K562 (cell line): Measurements from ENCODE around the gene SYT17. TPM values are rescaled to one million over a fixed set of nuclear protein-coding genes. Genes with fewer than 3 reads are reported as not detected.

Experiments used
- ATAC-seq: fragments of 200-7000 bp; cut with Tn5 transposase; 3 replicates; pipeline ENCODE4 v1.9.1; 2020; ENCODE audit warnings: moderate library complexity
- BruUV-seq: library from RNA; stranded (reverse); fragments of 400-500 nt; replicated peaks from 2 replicates; lab custom pipeline; 2021; lab: Mats Ljungman, UMichigan
- CTCF ChIA-PET: fragments of 300-600 bp; formaldehyde crosslinking; extraction: SDS; loops from one replicate; lab custom pipeline; 2021; ENCODE audit warnings: low intra/inter-chr PET ratio; lab: Yijun Ruan, JAX
- POLR2A ChIA-PET: fragments of 300-600, 350-650 bp; sonication (Branson Sonifier 250); formaldehyde crosslinking; extraction: SDS; loops from one replicate; lab custom pipeline; 2021; ENCODE audit warnings: antibody characterized with exemption, inconsistent platforms; lab: Yijun Ruan, JAX
- DNase-seq, 4 experiments: peaks; one replicate each; pipeline versions ENCODE4 v3.0.0 to v3.0.0-alpha.2; 2011 to 2018; ENCODE audit warnings: low spot score in 3 of 4, mixed read lengths in 3 of 4; ENCODE audit errors: extremely low read depth in 1 of 4
- FAIRE-seq: peaks from 2 replicates; lab custom pipeline; 2011; peaks lifted over from hg19 to GRCh38; lab: Jason Lieb, UNC
- H2AFZ ChIP-seq: 2 replicates; pipeline ENCODE4 v1.6.0; 2011; ENCODE audit warnings: low read depth, low read length, control low read depth, inconsistent platforms
- H3K27ac ChIP-seq: fragments of 200-600 bp; 3 replicates; pipeline ENCODE4 v1.8.0; 2011; ENCODE audit warnings: low read depth, mild to moderate bottlenecking, control low read depth, inconsistent platforms, low read length, moderate library complexity, mixed read lengths; ENCODE audit errors: extremely low read depth
- H3K27me3 ChIP-seq, 2 experiments: fragments of 300-600 bp in 1 of 2; 2 replicates in 1 of 2; 3 replicates in 1 of 2; pipeline versions ENCODE4 v1.6.0 to v1.8.0; 2011; ENCODE audit warnings: inconsistent platforms in 2 of 2, low read length in 2 of 2, mild to moderate bottlenecking in 1 of 2, mixed read lengths in 1 of 2, moderate library complexity in 1 of 2; ENCODE audit not compliant: control insufficient read depth in 2 of 2, insufficient read depth in 2 of 2
- H3K36me3 ChIP-seq: fragments of 300-600 bp; 3 replicates; pipeline ENCODE4 v1.8.0; 2011; ENCODE audit warnings: mild to moderate bottlenecking, low read length, inconsistent platforms; ENCODE audit not compliant: control insufficient read depth, insufficient read depth
- H3K4me1 ChIP-seq, 2 experiments: fragments of 200-600 bp in 1 of 2; replicated peaks in 1 of 2; 2 replicates in 1 of 2; 3 replicates in 1 of 2; pipeline versions ENCODE4 v1.5.1 to v1.8.0; 2011; ENCODE audit warnings: inconsistent platforms in 2 of 2, low read length in 2 of 2, mild to moderate bottlenecking in 1 of 2, mixed read lengths in 1 of 2, moderate library complexity in 1 of 2; ENCODE audit not compliant: control insufficient read depth in 2 of 2, insufficient read depth in 2 of 2
- H3K4me2 ChIP-seq: 2 replicates; pipeline ENCODE4 v1.6.1; 2011; ENCODE audit warnings: low read length, control low read depth, inconsistent platforms, mixed read lengths; ENCODE audit not compliant: insufficient read depth
- H3K4me3 ChIP-seq: fragments of 200-600 bp; sonication (generic), shearing (Covaris generic); 2 replicates; pipeline ENCODE4 v1.5.1; 2016; ENCODE audit warnings: control low read depth, inconsistent platforms
- H3K79me2 ChIP-seq: fragments of 200-600 bp; 3 replicates; pipeline ENCODE4 v1.8.0; 2011; ENCODE audit warnings: low read length, inconsistent platforms; ENCODE audit not compliant: control insufficient read depth, insufficient read depth
- H3K9ac ChIP-seq, 2 experiments: 2 replicates each; pipeline versions ENCODE4 v1.6.0 to v1.6.1; 2011; ENCODE audit warnings: low read depth in 2 of 2, low read length in 2 of 2, control low read depth in 1 of 2, inconsistent platforms in 1 of 2, mild to moderate bottlenecking in 1 of 2, mixed read lengths in 1 of 2; ENCODE audit not compliant: insufficient read depth in 1 of 2
- H3K9me1 ChIP-seq: one replicate; pipeline ENCODE4 v1.6.0; 2011; ENCODE audit warnings: inconsistent platforms, mild to moderate bottlenecking, low read length, moderate library complexity; ENCODE audit not compliant: control insufficient read depth, insufficient read depth
- H3K9me3 ChIP-seq: replicated peaks from 2 replicates; pipeline ENCODE4 v1.5.1; 2011; ENCODE audit warnings: low read depth, low read length, inconsistent platforms; ENCODE audit not compliant: control insufficient read depth, insufficient read depth
- H4K20me1 ChIP-seq: replicated peaks from 2 replicates; pipeline ENCODE4 v1.6.1; 2011; ENCODE audit warnings: low read length, inconsistent platforms, mixed read lengths; ENCODE audit not compliant: control insufficient read depth, insufficient read depth
- ADNP ChIP-seq: fragments of 200-800 bp; sonication (Bioruptor generic); IDR thresholded peaks from 2 replicates; pipeline ENCODE4 v1.6.1; 2016; ENCODE audit warnings: missing genetic modification characterization, missing compliant biosample characterization
- ARID1B ChIP-seq: fragments of 450-650 bp; IDR thresholded peaks from 2 replicates; pipeline ENCODE4 v1.6.1; 2016; ENCODE audit warnings: antibody characterized with exemption, mild to moderate bottlenecking, inconsistent platforms
- BCOR ChIP-seq: fragments of 450-650 bp; IDR thresholded peaks from 2 replicates; pipeline ENCODE4 v1.6.1; 2016
- ETS2 ChIP-seq: IDR thresholded peaks from 2 replicates; pipeline ENCODE4 v1.6.1; 2016; ENCODE audit warnings: borderline replicate concordance, missing genetic modification characterization, mild to moderate bottlenecking, moderate library complexity, missing compliant biosample characterization; ENCODE audit not compliant: poor library complexity, severe bottlenecking
- ETV6 ChIP-seq, 3 experiments: fragments of 150-350 bp in 1 of 3; sonication (generic) in 1 of 3; formaldehyde crosslinking in 1 of 3; IDR thresholded peaks; 2 replicates each; pipeline versions ENCODE4 v1.6.1 to v1.8.0; 2014 to 2022; ENCODE audit warnings: borderline replicate concordance in 2 of 3, low read depth in 2 of 3, antibody characterized with exemption in 1 of 3, low read length in 1 of 3, mild to moderate bottlenecking in 1 of 3, missing genetic modification reagents in 1 of 3
- GMEB1 ChIP-seq: fragments of 250-450 bp; sonication (Bioruptor Pico); IDR thresholded peaks from 2 replicates; pipeline ENCODE4 v1.4.0; 2020; ENCODE audit warnings: mild to moderate bottlenecking
- KDM1A ChIP-seq, 2 experiments: fragments of 450-650 bp; IDR thresholded peaks; 2 replicates each; pipeline ENCODE4 v1.6.1; 2016; ENCODE audit warnings: mild to moderate bottlenecking in 2 of 2
- RBBP5 ChIP-seq: fragments of 200-600 bp; sonication (generic); IDR thresholded peaks from 2 replicates; pipeline ENCODE4 v1.6.1; 2012; ENCODE audit warnings: borderline replicate concordance, mild to moderate bottlenecking, low read length, control low read depth, inconsistent platforms; ENCODE audit not compliant: insufficient read depth, poor library complexity, severe bottlenecking
- RBM25 ChIP-seq: fragments of 200-400 bp; formaldehyde crosslinking; IDR thresholded peaks from 2 replicates; pipeline ENCODE4 v1.6.1; 2018; ENCODE audit warnings: low read length, low read depth, moderate library complexity; ENCODE audit not compliant: severe bottlenecking
- SP2 ChIP-seq: IDR thresholded peaks from 2 replicates; pipeline ENCODE4 v1.6.1; 2011; ENCODE audit warnings: mild to moderate bottlenecking, low read depth, low read length, moderate library complexity; ENCODE audit not compliant: poor library complexity, severe bottlenecking; ENCODE audit errors: extremely low read depth
- ZBTB11 ChIP-seq, 3 experiments: fragments of 200-800 bp in 1 of 3; fragments of 250-450 bp in 1 of 3; fragments of 450-650 bp in 1 of 3; sonication (Bioruptor Pico) in 1 of 3; sonication (Bioruptor generic) in 1 of 3; formaldehyde crosslinking in 1 of 3; IDR thresholded peaks; 2 replicates each; pipeline versions ENCODE4 v1.6.1 to v1.8.0; 2016 to 2022; ENCODE audit warnings: mild to moderate bottlenecking in 2 of 3, missing genetic modification characterization in 2 of 3, missing compliant biosample characterization in 1 of 3, moderate library complexity in 1 of 3
- ZFP1 ChIP-seq: fragments of 450-650 bp; formaldehyde crosslinking; IDR thresholded peaks from 2 replicates; pipeline ENCODE4 v1.4.0; 2020; ENCODE audit warnings: mild to moderate bottlenecking, mixed read lengths
- WGBS: fragments of 100-300 bp; shearing (Covaris generic); methylation state at CpG from one replicate; pipeline ENCODE4 v1.1.6; 2016; ENCODE audit warnings: low coverage, mixed read lengths; ENCODE audit not compliant: insufficient coverage; ENCODE audit errors: missing lambda C conversion rate; 5-methylcytosine and 5-hydroxymethylcytosine counted together
- in situ Hi-C: fragments of 300-500 bp; cut with MboI; formaldehyde crosslinking; loops from 4 replicates; pipeline ENCODE4 v1.15.0; 2018; ENCODE audit warnings: inconsistent platforms, mixed read lengths
- intact Hi-C: fragments of 100-400 bp; cut with micrococcal nuclease; formaldehyde crosslinking; loops from 2 replicates; pipeline ENCODE4 v1.14.2; 2022
- polyA plus RNA-seq, 8 experiments: library from polyadenylated mRNA; depleted of rRNA in 4 of 8; stranded (reverse) in 5 of 8; unstranded in 3 of 8; fragments of >200 nt; fragmentation: Nextera tagmentation in 2 of 8; fragmentation: Illumina TruSeq in 1 of 8; extraction: Ambion mirVana in 2 of 8; extraction: Trizol in 1 of 8; gene quantifications; 2 replicates each; pipeline versions ENCODE4 v1.2.1 to v1.2.3, GENCODE V29; 2011 to 2014; ENCODE audit warnings: inconsistent platforms in 1 of 8, missing spikeins in 1 of 8
- total RNA-seq, 7 experiments: library from RNA; depleted of rRNA in 6 of 7; stranded (reverse); fragments of >200 nt in 6 of 7; fragmentation: Illumina TruSeq in 2 of 7; extraction: Trizol in 2 of 7; gene quantifications; 2 replicates each; pipeline versions ENCODE4 v1.2.1 to v1.2.3, GENCODE V29; 2011 to 2021; ENCODE audit warnings: low replicate concordance in 1 of 7

The SYT17 gene
- total and polyA plus RNA-seq, 9 of the 15 experiments (the other 6 are each of a cell fraction or from before 2014, with no cell fraction given), result not detected

GRCh38 chr16:19288872-19289799 lies 121.1 kb downstream of the SYT17 start:
- in situ Hi-C loops, result no loop called here
- no peak for FAIRE-seq
- peak overlapping the region in 1 of 2 experiments; percentile 61; a peak in 1 of 4 replicates for H3K9ac ChIP-seq
- no peaks in the 10 kb centered on the region; a peak in 1 of 5 replicates for H3K27me3 ChIP-seq
- BruUV-seq, result no TSS peak
- H4K20me1 ChIP-seq, result 0 out of 2 replicates have a peak, but pooled peaks cover 3% of the 10 kb centered on the region
- H3K79me2 ChIP-seq, result no peaks in the 10 kb centered on the region
- H3K27ac ChIP-seq, result no peak overlapping the region
- ChIA-PET POLR2A (no interaction called here), CTCF (no interaction called here)
- H3K4me3 ChIP-seq, result no peak overlapping the region
- intact Hi-C loops, result no loop called here
- WGBS, result 8% methylated on average over 7 of the region's 7 CpGs
- no peak overlapping the region for H3K4me2 ChIP-seq
- no peak overlapping the region for H2AFZ ChIP-seq
- no peak for DNase-seq
- TF ChIP-seq RBBP5, result no peak
- peak; percentile 45 for TF ChIP-seq SP2
- no peak for TF ChIP-seq ZBTB11 (CRISPR knock-in tag; IDR thresholded peaks at IDR 0.05)
- TF ChIP-seq BCOR, result peak; percentile 35; the same call in 1 of the 2 replicates
- no peak for TF ChIP-seq ETS2
- no peak for TF ChIP-seq GMEB1 (CRISPR knock-in tag)
- no peak for TF ChIP-seq ETV6 (IDR thresholded peaks at IDR 0.05; ENCODE audit: borderline replicate concordance in 1 of 2, low read depth in 2 of 2, low read length in 1 of 2)
- TF ChIP-seq ETV6 (CRISPR knock-in tag; IDR thresholded peaks at IDR 0.05; ENCODE audit: borderline replicate concordance), result no peak
- TF ChIP-seq KDM1A (IDR thresholded peaks at IDR 0.05), result 0 out of 4 replicates have a peak, but pooled peaks of 1 of the 2 experiments have one; percentile 10
- peak; percentile 50; the same call in 1 of the 2 replicates for TF ChIP-seq ADNP (tag)
- no peak for TF ChIP-seq ZFP1
- TF ChIP-seq ARID1B, result no peak
- peak; percentile 85 for TF ChIP-seq RBM25
- H3K9me1 ChIP-seq, result no peaks in the 10 kb centered on the region
- H3K9me3 ChIP-seq, result no peaks in the 10 kb centered on the region
- ATAC-seq, result no peak
- no peaks in the 10 kb centered on the region for H3K4me1 ChIP-seq
- H3K36me3 ChIP-seq, result no peaks in the 10 kb centered on the region
